Measurements from ENCODE around the gene DAND5. TPM values are rescaled to one million over a fixed set of nuclear protein-coding genes. Genes with fewer than 3 reads are reported as not detected.
A peak's percentile ranks its signal among the peaks of the same experiment; 100 is the strongest.

Gene DAND5, protein sequence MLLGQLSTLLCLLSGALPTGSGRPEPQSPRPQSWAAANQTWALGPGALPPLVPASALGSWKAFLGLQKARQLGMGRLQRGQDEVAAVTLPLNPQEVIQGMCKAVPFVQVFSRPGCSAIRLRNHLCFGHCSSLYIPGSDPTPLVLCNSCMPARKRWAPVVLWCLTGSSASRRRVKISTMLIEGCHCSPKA
- under 1 TPM in 1 of 4 donors, not detected in 3; 0.56 TPM for total RNA-seq

GRCh38 chr19:12969292-12969988 is at the start of gene DAND5:
Gene DAND5, plus strand, starts transcription at chr19:12969576. Its CDS starts 85 bp downstream, at chr19:12969661.
- ATAC-seq (ENCODE audit: low FRiP score) (no peak), DNase-seq (ENCODE audit: low spot score) (no peak)
- no peak for TF ChIP-seq CTCF (IDR thresholded peaks at IDR 0.05)

DNA sequence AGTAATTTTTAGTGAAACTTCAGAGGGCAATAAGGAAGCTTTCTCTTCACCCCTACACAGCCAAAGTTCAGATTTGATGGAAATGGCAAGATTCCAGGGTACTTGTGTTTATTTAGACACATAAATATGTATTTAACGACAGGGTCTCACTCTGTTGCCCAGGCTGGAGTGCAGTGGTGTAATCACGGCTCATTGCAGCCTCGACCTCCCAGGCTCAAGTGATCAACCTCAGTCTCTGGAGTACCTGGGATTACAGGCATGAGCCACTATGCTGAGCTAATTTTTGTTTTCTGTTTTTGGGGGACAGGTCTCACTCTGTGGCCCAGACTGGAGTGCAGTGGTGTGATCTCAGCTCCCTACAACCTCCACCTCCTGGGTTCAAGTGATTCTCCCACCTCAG is 48.3 kb upstream of the DAND5 start:
- no peak for TF ChIP-seq CTCF (IDR thresholded peaks at IDR 0.05)
- DNase-seq (ENCODE audit: low spot score) (no peak), ATAC-seq (ENCODE audit: low FRiP score) (no peak)

- DNase-seq (ENCODE audit: low spot score) (no peak), ATAC-seq (ENCODE audit: low FRiP score) (no peak)
- TF ChIP-seq CTCF (IDR thresholded peaks at IDR 0.05) = no peak
Observed at GRCh38 chr19:12922959-12923358, 46.4 kb upstream of the DAND5 start.

DNA sequence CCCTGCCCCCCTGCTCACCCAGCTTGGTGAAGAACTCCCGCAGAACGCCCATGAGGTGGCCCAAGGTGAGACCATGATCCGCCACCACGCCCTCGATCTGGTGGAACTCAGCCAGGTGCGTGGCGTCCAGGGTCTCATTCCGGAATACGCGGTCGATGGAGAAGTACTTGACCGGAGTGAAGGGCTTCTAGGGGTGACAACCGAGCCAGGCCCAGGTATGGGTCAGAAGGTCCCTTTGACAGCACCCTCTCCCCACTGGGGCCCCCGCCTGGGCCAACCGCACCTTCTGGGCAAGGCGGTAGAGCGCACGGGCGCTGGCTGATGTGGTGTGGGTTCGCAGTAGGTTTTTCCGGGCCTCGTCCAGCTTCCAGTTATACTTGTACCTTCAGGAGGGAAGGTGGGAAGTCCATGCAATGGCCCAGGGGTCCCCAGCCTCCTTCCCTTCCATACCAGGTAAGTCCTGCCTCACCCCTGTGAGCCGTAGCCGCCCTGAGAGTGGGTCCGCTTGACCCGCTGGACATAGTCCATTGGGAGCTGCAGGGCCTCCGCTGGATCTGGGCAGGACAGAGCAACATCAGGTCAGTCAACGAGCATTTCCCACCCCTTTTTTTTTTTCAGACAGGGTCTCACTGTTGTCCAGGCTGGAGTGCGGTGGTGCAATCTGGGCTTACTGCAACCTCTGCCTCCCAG is 44.6 kb upstream of the DAND5 start:
- ATAC-seq (ENCODE audit: low FRiP score) (no peak), DNase-seq (ENCODE audit: low spot score) (no peak)
- no peak for TF ChIP-seq CTCF (IDR thresholded peaks at IDR 0.05)

DNA sequence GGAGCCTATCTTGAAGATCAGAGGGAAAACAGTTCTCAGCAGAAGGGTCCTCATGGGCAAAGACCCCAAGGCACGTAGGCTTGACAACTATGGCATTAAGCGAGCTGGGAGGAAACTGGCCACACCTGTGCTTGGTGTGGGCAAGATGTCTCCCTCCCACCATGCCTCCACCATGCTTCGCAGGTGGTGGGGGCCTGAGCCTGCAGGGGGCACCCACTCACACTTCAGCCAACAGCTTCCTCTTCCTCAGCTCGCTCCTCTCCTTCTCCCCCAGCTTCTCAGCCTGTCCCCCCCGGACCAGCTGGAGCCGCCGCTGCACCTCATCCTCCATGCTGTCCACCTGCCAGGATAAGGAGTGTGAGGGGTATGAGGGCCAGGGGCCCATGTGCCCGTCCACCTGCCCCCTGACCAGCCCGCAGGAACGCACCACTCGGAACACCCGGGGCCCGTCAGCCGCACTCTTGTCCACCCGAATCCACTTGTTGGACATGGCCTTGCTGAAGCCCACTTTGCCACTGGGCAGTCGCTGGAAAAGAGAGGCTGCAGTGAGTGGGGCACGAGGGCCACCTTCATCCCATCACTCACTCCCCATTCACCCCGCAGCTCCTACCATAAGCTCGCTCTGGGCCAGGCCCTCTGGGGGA is 39.3 kb upstream of the DAND5 start:
- no peak for DNase-seq (ENCODE audit: low spot score)
- no peak for ATAC-seq (ENCODE audit: low FRiP score)
- TF ChIP-seq CTCF (IDR thresholded peaks at IDR 0.05) = no peak

GRCh38 chr19:12932392-12933286 is 36.7 kb upstream of the DAND5 start:
- DNase-seq (ENCODE audit: low spot score) = no peak
- ATAC-seq (ENCODE audit: low FRiP score) = peak; percentile 1
- TF ChIP-seq CTCF (IDR thresholded peaks at IDR 0.05) = no peak
